Panc1 (cell line): Measurements from ENCODE around the gene EVA1C. TPM values are rescaled to one million over a fixed set of nuclear protein-coding genes. Genes with fewer than 3 reads are reported as not detected.

Experiments
- ATAC-seq: fragments of 200-7000 bp; cut with Tn5 transposase; 2 replicates; pipeline ENCODE4 v1.9.1; 2020; ENCODE audit warnings: mild to moderate bottlenecking, moderate library complexity
- BruUV-seq: library from RNA; stranded (reverse); fragments of 400-500 nt; replicated peaks from 2 replicates; lab custom pipeline; 2021; lab: Mats Ljungman, UMichigan
- CTCF ChIA-PET: fragments of 300-600 bp; sonication (Branson Sonifier 250); formaldehyde crosslinking; loops from one replicate; lab custom pipeline; 2022; ENCODE audit warnings: antibody characterized with exemption; lab: Charles Lee
- POLR2A ChIA-PET: fragments of 300-600 bp; sonication (Branson Sonifier 250); formaldehyde crosslinking; loops from one replicate; lab custom pipeline; 2022; ENCODE audit warnings: antibody characterized with exemption; lab: Charles Lee
- DNase-seq: peaks from one replicate; pipeline ENCODE4 v3.0.0-alpha.2; 2010; ENCODE audit warnings: low read depth, low spot score
- H3K27ac ChIP-seq: 2 replicates; pipeline ENCODE4 v1.5.1; 2011; ENCODE audit warnings: mild to moderate bottlenecking, low read length, inconsistent platforms
- H3K27me3 ChIP-seq: fragments of 200-500 bp; sonication (Bioruptor generic); 2 replicates; pipeline ENCODE4 v1.6.0; 2014; ENCODE audit warnings: low read length, inconsistent platforms; ENCODE audit not compliant: control insufficient read depth, insufficient read depth
- H3K36me3 ChIP-seq: fragments of 200-500 bp; sonication (Bioruptor generic); 2 replicates; pipeline ENCODE4 v1.5.1; 2014; ENCODE audit warnings: inconsistent platforms, mild to moderate bottlenecking, low read length, moderate library complexity; ENCODE audit not compliant: control insufficient read depth, insufficient read depth
- H3K4me1 ChIP-seq: 2 replicates; pipeline ENCODE4 v1.5.1; 2011; ENCODE audit warnings: inconsistent platforms, mild to moderate bottlenecking, low read length, moderate library complexity; ENCODE audit not compliant: control insufficient read depth, insufficient read depth
- H3K4me3 ChIP-seq, 2 experiments: 2 replicates each; pipeline ENCODE4 v1.5.1; 2011 to 2012; ENCODE audit warnings: low read depth in 2 of 2, low read length in 2 of 2, mild to moderate bottlenecking in 2 of 2, inconsistent platforms in 1 of 2, moderate library complexity in 1 of 2
- H3K9me3 ChIP-seq: fragments of 200-500 bp; sonication (Bioruptor generic); 2 replicates; pipeline ENCODE4 v1.5.1; 2014; ENCODE audit warnings: low read depth, mild to moderate bottlenecking, inconsistent platforms, low read length, moderate library complexity; ENCODE audit not compliant: control insufficient read depth, insufficient read depth
- POLR2AphosphoS5 ChIP-seq: IDR thresholded peaks from 2 replicates; pipeline ENCODE4 v1.6.1; 2012; ENCODE audit warnings: mild to moderate bottlenecking, low read depth, low read length, moderate library complexity
- SIN3A ChIP-seq: IDR thresholded peaks from 2 replicates; pipeline ENCODE4 v1.6.1; 2012; ENCODE audit warnings: low read depth, mild to moderate bottlenecking, low read length, moderate library complexity, borderline replicate concordance; ENCODE audit not compliant: insufficient read depth
- TCF7L2 ChIP-seq: IDR thresholded peaks from 2 replicates; pipeline ENCODE4 v1.6.1; 2011; ENCODE audit warnings: mild to moderate bottlenecking, low read depth, low read length, inconsistent platforms
- in situ Hi-C: cut with HindIII; loops from 2 replicates; pipeline ENCODE4 v1.10.0; 2016; ENCODE audit warnings: low sequenced_read_pairs, low pct_unique_long_range_greater_than_20kb
- intact Hi-C: fragments of 100-400 bp; cut with micrococcal nuclease; formaldehyde crosslinking; loops from one replicate; pipeline ENCODE4 v1.10.0; 2022; ENCODE audit not compliant: unreplicated experiment
- total RNA-seq: library from RNA; stranded (reverse); gene quantifications from one replicate; pipeline ENCODE4 v1.2.1, GENCODE V29; 2021; ENCODE audit not compliant: unreplicated experiment
- TF ChIP-seq, protein P1 (sequence below), 2 experiments: IDR thresholded peaks; 2 replicates each; pipeline ENCODE4 v1.6.1; 2011 to 2012; ENCODE audit warnings: low read depth in 2 of 2, control low read depth in 1 of 2, low read length in 1 of 2, mild to moderate bottlenecking in 1 of 2, moderate library complexity in 1 of 2; ENCODE audit not compliant: insufficient read depth in 1 of 2
- TF ChIP-seq, protein P2 (sequence below): fragments of 450-650 bp; IDR thresholded peaks from 2 replicates; pipeline ENCODE4 v1.5.1; 2017; ENCODE audit warnings: mild to moderate bottlenecking

Gene EVA1C
- total RNA-seq, 1 experiment from 2014 or later, result 2.8 TPM

DNA sequence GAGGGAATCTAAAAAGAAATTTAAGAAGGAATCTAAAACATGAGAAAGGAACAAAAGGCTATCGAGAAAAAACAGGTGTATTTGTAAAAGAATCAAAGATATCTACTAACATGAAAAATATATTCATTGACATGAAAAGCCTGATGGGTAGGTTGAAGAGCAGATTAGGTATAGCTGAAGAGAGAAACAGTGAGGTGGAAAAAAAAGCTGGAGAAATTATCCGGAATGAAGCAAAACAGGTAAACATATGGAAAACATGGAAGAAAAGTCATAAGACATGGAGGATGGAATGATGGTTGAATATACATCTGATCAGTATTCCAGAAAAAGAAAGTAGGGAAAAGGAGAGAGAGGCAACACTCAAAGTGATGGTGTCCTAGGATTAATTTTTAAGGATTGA, 9.6 kb downstream of the EVA1C start:
- CTCF ChIA-PET, result no interaction called here
- H3K36me3 ChIP-seq, result no peaks in the 10 kb centered on the region
- no peak overlapping the region for H3K27ac ChIP-seq
- H3K27me3 ChIP-seq, result no peaks in the 10 kb centered on the region
- BruUV-seq, result no TSS peak
- ATAC-seq (no peak), DNase-seq (no peak)
- H3K4me3 ChIP-seq, result no peak overlapping the region
- in situ Hi-C loops (no loop called here), intact Hi-C loops (no loop called here)
- POLR2A ChIA-PET, result no interaction called here
- TF ChIP-seq, protein P1, sequence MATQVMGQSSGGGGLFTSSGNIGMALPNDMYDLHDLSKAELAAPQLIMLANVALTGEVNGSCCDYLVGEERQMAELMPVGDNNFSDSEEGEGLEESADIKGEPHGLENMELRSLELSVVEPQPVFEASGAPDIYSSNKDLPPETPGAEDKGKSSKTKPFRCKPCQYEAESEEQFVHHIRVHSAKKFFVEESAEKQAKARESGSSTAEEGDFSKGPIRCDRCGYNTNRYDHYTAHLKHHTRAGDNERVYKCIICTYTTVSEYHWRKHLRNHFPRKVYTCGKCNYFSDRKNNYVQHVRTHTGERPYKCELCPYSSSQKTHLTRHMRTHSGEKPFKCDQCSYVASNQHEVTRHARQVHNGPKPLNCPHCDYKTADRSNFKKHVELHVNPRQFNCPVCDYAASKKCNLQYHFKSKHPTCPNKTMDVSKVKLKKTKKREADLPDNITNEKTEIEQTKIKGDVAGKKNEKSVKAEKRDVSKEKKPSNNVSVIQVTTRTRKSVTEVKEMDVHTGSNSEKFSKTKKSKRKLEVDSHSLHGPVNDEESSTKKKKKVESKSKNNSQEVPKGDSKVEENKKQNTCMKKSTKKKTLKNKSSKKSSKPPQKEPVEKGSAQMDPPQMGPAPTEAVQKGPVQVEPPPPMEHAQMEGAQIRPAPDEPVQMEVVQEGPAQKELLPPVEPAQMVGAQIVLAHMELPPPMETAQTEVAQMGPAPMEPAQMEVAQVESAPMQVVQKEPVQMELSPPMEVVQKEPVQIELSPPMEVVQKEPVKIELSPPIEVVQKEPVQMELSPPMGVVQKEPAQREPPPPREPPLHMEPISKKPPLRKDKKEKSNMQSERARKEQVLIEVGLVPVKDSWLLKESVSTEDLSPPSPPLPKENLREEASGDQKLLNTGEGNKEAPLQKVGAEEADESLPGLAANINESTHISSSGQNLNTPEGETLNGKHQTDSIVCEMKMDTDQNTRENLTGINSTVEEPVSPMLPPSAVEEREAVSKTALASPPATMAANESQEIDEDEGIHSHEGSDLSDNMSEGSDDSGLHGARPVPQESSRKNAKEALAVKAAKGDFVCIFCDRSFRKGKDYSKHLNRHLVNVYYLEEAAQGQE (IDR thresholded peaks at IDR 0.05; ENCODE audit: insufficient read depth in 1 of 2, low read depth in 2 of 2, low read length in 1 of 2), result no peak
- TF ChIP-seq POLR2AphosphoS5 (no peak), TCF7L2 (no peak), SIN3A (no peak)
- TF ChIP-seq, protein P2, sequence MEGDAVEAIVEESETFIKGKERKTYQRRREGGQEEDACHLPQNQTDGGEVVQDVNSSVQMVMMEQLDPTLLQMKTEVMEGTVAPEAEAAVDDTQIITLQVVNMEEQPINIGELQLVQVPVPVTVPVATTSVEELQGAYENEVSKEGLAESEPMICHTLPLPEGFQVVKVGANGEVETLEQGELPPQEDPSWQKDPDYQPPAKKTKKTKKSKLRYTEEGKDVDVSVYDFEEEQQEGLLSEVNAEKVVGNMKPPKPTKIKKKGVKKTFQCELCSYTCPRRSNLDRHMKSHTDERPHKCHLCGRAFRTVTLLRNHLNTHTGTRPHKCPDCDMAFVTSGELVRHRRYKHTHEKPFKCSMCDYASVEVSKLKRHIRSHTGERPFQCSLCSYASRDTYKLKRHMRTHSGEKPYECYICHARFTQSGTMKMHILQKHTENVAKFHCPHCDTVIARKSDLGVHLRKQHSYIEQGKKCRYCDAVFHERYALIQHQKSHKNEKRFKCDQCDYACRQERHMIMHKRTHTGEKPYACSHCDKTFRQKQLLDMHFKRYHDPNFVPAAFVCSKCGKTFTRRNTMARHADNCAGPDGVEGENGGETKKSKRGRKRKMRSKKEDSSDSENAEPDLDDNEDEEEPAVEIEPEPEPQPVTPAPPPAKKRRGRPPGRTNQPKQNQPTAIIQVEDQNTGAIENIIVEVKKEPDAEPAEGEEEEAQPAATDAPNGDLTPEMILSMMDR, result no peak
- no peaks in the 10 kb centered on the region; the same call in 1 of the 2 replicates for H3K4me1 ChIP-seq
- H3K9me3 ChIP-seq, result no peaks in the 10 kb centered on the region

DNA sequence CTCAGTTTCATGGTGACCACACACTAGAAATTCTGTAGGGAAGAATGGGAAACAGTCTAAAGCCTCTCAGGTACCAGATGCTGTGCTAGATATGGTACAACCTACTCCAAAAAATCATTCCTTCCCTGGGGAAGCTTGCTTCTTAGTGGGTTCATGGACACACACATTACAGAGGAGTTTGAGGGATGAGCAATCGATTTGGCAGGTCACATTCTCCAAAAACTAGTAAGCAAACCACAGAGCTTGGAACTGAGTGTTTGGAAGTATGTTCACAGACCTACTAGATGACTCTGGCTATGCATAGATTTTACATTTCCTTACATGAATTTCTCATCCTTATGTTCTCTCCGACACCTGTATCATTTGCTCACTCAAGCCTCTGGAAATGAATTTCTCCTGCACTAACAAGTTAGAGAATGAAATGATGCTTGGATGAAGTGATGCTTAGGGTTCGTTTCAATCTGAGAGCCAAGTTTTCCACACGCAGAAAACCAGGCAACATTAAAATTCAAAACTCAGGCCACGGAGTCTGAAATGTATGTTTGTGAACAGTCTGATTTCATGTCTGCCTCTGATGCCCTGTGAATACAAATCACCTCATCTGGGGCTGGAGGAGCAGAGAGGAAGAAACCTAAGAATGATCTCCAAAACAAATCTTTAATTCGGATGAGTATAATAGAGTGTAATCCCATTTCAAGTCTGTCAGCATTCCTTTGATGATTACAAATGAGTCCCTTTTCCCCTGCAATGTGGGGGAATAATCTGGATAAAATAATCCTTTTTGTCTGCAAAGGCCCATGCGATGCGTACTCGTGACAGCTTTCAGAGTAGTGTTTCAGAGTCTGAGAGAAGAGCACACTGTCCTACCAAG, 11.0 kb downstream of the EVA1C start:
- H3K27ac ChIP-seq, result no peak overlapping the region
- no peak for ATAC-seq
- POLR2A ChIA-PET, result no interaction called here
- no peaks in the 10 kb centered on the region for H3K27me3 ChIP-seq
- CTCF ChIA-PET, result no interaction called here
- no peak overlapping the region for H3K4me3 ChIP-seq
- TF ChIP-seq, protein P2, result no peak
- no peak for DNase-seq
- no peaks in the 10 kb centered on the region for H3K36me3 ChIP-seq
- H3K4me1 ChIP-seq, result no peaks in the 10 kb centered on the region
- in situ Hi-C loops (no loop called here), intact Hi-C loops (no loop called here)
- no TSS peak for BruUV-seq
- H3K9me3 ChIP-seq, result no peaks in the 10 kb centered on the region
